ENCODE results near the gene CYS1.

DNA sequence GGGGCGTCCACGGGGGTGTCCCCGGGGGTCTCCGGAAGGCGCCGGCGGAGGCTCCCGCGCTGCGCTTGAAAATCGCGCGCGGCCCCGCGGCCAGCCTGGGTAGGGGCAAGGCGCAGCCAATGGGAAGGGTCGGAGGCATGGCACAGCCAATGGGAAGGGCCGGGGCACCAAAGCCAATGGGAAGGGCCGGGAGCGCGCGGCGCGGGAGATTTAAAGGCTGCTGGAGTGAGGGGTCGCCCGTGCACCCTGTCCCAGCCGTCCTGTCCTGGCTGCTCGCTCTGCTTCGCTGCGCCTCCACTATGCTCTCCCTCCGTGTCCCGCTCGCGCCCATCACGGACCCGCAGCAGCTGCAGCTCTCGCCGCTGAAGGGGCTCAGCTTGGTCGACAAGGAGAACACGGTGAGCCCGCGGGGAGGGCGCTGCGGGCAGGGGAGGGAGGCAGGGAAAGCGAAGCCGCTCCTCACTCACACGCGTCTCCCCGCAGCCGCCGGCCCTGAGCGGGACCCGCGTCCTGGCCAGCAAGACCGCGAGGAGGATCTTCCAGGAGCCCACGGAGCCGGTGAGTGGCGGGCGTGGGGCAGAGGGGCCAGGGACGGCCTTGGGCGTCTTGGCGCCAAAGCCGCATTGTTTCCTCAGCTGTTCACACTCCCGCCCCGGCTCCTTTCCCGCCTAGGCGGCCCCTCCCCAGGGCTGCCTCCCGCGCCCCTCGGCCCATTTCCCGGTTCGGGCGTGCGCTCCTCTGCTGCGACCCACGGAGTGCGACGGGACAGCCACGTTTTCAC is 42.5 kb upstream of the CYS1 start, which contains the start of gene RRM2:
- TF ChIP-seq MAX (IDR thresholded peaks at IDR 0.05), result no peak
- TF ChIP-seq ZFX (IDR thresholded peaks at IDR 0.05), result peak; percentile 66
- TF ChIP-seq, protein P1, sequence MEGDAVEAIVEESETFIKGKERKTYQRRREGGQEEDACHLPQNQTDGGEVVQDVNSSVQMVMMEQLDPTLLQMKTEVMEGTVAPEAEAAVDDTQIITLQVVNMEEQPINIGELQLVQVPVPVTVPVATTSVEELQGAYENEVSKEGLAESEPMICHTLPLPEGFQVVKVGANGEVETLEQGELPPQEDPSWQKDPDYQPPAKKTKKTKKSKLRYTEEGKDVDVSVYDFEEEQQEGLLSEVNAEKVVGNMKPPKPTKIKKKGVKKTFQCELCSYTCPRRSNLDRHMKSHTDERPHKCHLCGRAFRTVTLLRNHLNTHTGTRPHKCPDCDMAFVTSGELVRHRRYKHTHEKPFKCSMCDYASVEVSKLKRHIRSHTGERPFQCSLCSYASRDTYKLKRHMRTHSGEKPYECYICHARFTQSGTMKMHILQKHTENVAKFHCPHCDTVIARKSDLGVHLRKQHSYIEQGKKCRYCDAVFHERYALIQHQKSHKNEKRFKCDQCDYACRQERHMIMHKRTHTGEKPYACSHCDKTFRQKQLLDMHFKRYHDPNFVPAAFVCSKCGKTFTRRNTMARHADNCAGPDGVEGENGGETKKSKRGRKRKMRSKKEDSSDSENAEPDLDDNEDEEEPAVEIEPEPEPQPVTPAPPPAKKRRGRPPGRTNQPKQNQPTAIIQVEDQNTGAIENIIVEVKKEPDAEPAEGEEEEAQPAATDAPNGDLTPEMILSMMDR (IDR thresholded peaks at IDR 0.05 in 2 of 3, conservative IDR thresholded peaks at IDR 0.05 in 1 of 3; ENCODE audit: borderline replicate concordance in 1 of 3, insufficient read depth in 1 of 3, low read depth in 2 of 3, low read length in 2 of 3), result no peak
- peak; percentile 95 for TF ChIP-seq POLR2A (IDR thresholded peaks at IDR 0.05; ENCODE audit: borderline replicate concordance, extremely low read depth, insufficient read depth, insufficient read length)
- TF ChIP-seq, protein P2, sequence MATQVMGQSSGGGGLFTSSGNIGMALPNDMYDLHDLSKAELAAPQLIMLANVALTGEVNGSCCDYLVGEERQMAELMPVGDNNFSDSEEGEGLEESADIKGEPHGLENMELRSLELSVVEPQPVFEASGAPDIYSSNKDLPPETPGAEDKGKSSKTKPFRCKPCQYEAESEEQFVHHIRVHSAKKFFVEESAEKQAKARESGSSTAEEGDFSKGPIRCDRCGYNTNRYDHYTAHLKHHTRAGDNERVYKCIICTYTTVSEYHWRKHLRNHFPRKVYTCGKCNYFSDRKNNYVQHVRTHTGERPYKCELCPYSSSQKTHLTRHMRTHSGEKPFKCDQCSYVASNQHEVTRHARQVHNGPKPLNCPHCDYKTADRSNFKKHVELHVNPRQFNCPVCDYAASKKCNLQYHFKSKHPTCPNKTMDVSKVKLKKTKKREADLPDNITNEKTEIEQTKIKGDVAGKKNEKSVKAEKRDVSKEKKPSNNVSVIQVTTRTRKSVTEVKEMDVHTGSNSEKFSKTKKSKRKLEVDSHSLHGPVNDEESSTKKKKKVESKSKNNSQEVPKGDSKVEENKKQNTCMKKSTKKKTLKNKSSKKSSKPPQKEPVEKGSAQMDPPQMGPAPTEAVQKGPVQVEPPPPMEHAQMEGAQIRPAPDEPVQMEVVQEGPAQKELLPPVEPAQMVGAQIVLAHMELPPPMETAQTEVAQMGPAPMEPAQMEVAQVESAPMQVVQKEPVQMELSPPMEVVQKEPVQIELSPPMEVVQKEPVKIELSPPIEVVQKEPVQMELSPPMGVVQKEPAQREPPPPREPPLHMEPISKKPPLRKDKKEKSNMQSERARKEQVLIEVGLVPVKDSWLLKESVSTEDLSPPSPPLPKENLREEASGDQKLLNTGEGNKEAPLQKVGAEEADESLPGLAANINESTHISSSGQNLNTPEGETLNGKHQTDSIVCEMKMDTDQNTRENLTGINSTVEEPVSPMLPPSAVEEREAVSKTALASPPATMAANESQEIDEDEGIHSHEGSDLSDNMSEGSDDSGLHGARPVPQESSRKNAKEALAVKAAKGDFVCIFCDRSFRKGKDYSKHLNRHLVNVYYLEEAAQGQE (IDR thresholded peaks at IDR 0.05; ENCODE audit: low read depth), result no peak
